HEK293 (cell line): ENCODE results near the gene RALGAPA2.

ENCODE experiments used
- CTCF ChIP-seq: fragments of 450-650 bp; formaldehyde crosslinking; IDR thresholded peaks from 2 replicates; pipeline ENCODE4 v1.5.1; 2016; ENCODE audit warnings: missing biosample characterization, missing genetic modification characterization
- GLI4 ChIP-seq: fragments of 450-650 bp; formaldehyde crosslinking; IDR thresholded peaks from 2 replicates; pipeline ENCODE4 v1.5.1; 2016; ENCODE audit warnings: missing biosample characterization, missing genetic modification characterization
- HOXA7 ChIP-seq: sonication (generic); formaldehyde crosslinking; IDR thresholded peaks from 2 replicates; pipeline ENCODE4 v1.8.1; 2022; ENCODE audit warnings: missing genetic modification reagents, borderline replicate concordance
- MZF1 ChIP-seq: fragments of 450-650 bp; formaldehyde crosslinking; IDR thresholded peaks from 2 replicates; pipeline ENCODE4 v1.5.1; 2017; ENCODE audit warnings: missing biosample characterization, missing genetic modification characterization, borderline replicate concordance
- REPIN1 ChIP-seq: fragments of 450-650 bp; formaldehyde crosslinking; IDR thresholded peaks from 2 replicates; pipeline ENCODE4 v1.5.1; 2017; ENCODE audit warnings: missing biosample characterization, missing genetic modification characterization, low read depth
- SALL2 ChIP-seq: fragments of 450-650 bp; formaldehyde crosslinking; IDR thresholded peaks from 2 replicates; pipeline ENCODE4 v1.5.0; 2017; ENCODE audit warnings: missing biosample characterization, mild to moderate bottlenecking, missing genetic modification characterization, borderline replicate concordance
- SCRT1 ChIP-seq: fragments of 450-650 bp; formaldehyde crosslinking; IDR thresholded peaks from 2 replicates; pipeline ENCODE4 v1.5.1; 2016; ENCODE audit warnings: missing biosample characterization, missing genetic modification characterization, borderline replicate concordance
- TCF7L2 ChIP-seq: IDR thresholded peaks from 2 replicates; pipeline ENCODE4 v1.6.1; 2011; ENCODE audit warnings: low read depth, mild to moderate bottlenecking, inconsistent platforms, low read length, moderate library complexity, borderline replicate concordance
- YY1 ChIP-seq: fragments of 450-650 bp; formaldehyde crosslinking; IDR thresholded peaks from 2 replicates; pipeline ENCODE4 v1.5.1; 2018; ENCODE audit warnings: missing biosample characterization, missing genetic modification characterization
- ZBTB21 ChIP-seq: fragments of 450-650 bp; formaldehyde crosslinking; IDR thresholded peaks from 2 replicates; pipeline ENCODE4 v1.5.1; 2017; ENCODE audit warnings: missing biosample characterization, missing genetic modification characterization
- ZBTB26 ChIP-seq: fragments of 450-650 bp; formaldehyde crosslinking; optimal IDR thresholded peaks from 2 replicates; pipeline ENCODE3; 2016; ENCODE audit warnings: missing biosample characterization, mild to moderate bottlenecking, missing genetic modification characterization

- TF ChIP-seq YY1, result no peak
- no peak for TF ChIP-seq CTCF
- no peak for TF ChIP-seq SALL2 (tag by site-specific recombination)
- TF ChIP-seq MZF1 (tag by site-specific recombination), result no peak
- no peak for TF ChIP-seq SCRT1 (tag by site-specific recombination)
- TF ChIP-seq ZBTB21 (tag by site-specific recombination), result no peak
- TF ChIP-seq ZBTB26 (tag by site-specific recombination), result no peak
- TF ChIP-seq GLI4 (tag by site-specific recombination), result no peak
- TF ChIP-seq REPIN1 (tag by site-specific recombination), result no peak
- no peak for TF ChIP-seq HOXA7 (CRISPR knock-in tag)
- TF ChIP-seq TCF7L2, result no peak
Observed at GRCh38 chr20:20582734-20583133, 129.7 kb downstream of the RALGAPA2 start.
